T-cell (primary cell): ENCODE data around the gene TLE3. TPM values are rescaled to one million over a fixed set of nuclear protein-coding genes. Genes with fewer than 3 reads are reported as not detected.

Source experiments
- ATAC-seq, 4 experiments: fragments of 200-7000 bp in 3 of 4; fragments of 150-1000 bp in 1 of 4; cut with Tn5 transposase; replicated peaks in 1 of 4; 1 replicate in 3 of 4; 2 replicates in 1 of 4; pipeline ENCODE4 v1.10.0; 2021; ENCODE audit warnings: moderate library complexity in 3 of 4, mild to moderate bottlenecking in 2 of 4, moderate number of reproducible peaks in 1 of 4
- CTCF ChIA-PET, 2 donors: fragments of 300-600 bp; sonication (Branson Sonifier 250); formaldehyde crosslinking; loops; one replicate each; lab custom pipeline; 2022; ENCODE audit warnings: antibody characterized with exemption in 2 of 2; lab: Charles Lee
- POLR2A ChIA-PET, 2 donors: fragments of 300-600 bp; sonication (Branson Sonifier 250); formaldehyde crosslinking; loops; one replicate each; lab custom pipeline; 2022; ENCODE audit warnings: antibody characterized with exemption in 2 of 2; lab: Charles Lee
- DNase-seq, 35 experiments: peaks; one replicate each; pipeline versions ENCODE4 v3.0.0 to v3.0.0-alpha.2; 2013 to 2023
- H3K27ac ChIP-seq: one replicate; pipeline ENCODE4 v1.5.1; 2013; ENCODE audit warnings: low read length
- H3K27me3 ChIP-seq, 2 experiments: replicated peaks in 1 of 2; 1 replicate in 1 of 2; 2 replicates in 1 of 2; pipeline versions ENCODE4 v1.6.1 to v1.7.0; 2013; ENCODE audit warnings: low read length in 1 of 2, mixed read lengths in 1 of 2; ENCODE audit not compliant: control insufficient read depth in 2 of 2, insufficient read depth in 2 of 2; ENCODE audit errors: extremely low read depth in 1 of 2
- H3K36me3 ChIP-seq, 2 donors: 1 replicate in 1 of 2; 2 replicates in 1 of 2; pipeline versions ENCODE4 v1.6.1 to v1.7.0; 2013; ENCODE audit warnings: low read length in 1 of 2; ENCODE audit not compliant: control insufficient read depth in 2 of 2, insufficient read depth in 1 of 2; ENCODE audit errors: extremely low read depth in 1 of 2
- H3K4me1 ChIP-seq, 2 experiments: 1 replicate in 1 of 2; 2 replicates in 1 of 2; pipeline versions ENCODE4 v1.6.1 to v1.7.0; 2013; ENCODE audit warnings: low read length in 2 of 2, mixed read lengths in 1 of 2; ENCODE audit not compliant: insufficient read depth in 2 of 2, control insufficient read depth in 1 of 2; ENCODE audit errors: extremely low read depth in 1 of 2
- H3K4me3 ChIP-seq, 2 donors: 1 replicate in 1 of 2; 2 replicates in 1 of 2; pipeline versions ENCODE4 v1.5.1 to v1.7.0; 2013; ENCODE audit warnings: mild to moderate bottlenecking in 2 of 2, low read length in 1 of 2, moderate library complexity in 1 of 2; ENCODE audit not compliant: control insufficient read depth in 1 of 2; ENCODE audit errors: extremely low read depth in 1 of 2
- H3K9me3 ChIP-seq: 2 replicates; pipeline ENCODE4 v1.7.0; 2013
- H3K27ac Mint-ChIP-seq, 2 donors: one replicate each; pipeline ENCODE4 v1.8.0; 2020 to 2021; ENCODE audit warnings: mild to moderate bottlenecking in 2 of 2, mixed read lengths in 2 of 2
- H3K27me3 Mint-ChIP-seq, 2 donors: one replicate each; pipeline ENCODE4 v1.8.0; 2021 to 2022; ENCODE audit warnings: mixed read lengths in 2 of 2
- H3K36me3 Mint-ChIP-seq: one replicate; pipeline ENCODE4 v1.8.0; 2021; ENCODE audit warnings: mixed read lengths
- H3K4me1 Mint-ChIP-seq, 3 donors: one replicate each; pipeline ENCODE4 v1.8.0; 2020 to 2022; ENCODE audit warnings: mixed read lengths in 3 of 3, mild to moderate bottlenecking in 1 of 3
- H3K4me3 Mint-ChIP-seq, 3 donors: one replicate each; pipeline ENCODE4 v1.8.0; 2020 to 2022; ENCODE audit warnings: mild to moderate bottlenecking in 3 of 3, mixed read lengths in 3 of 3, moderate library complexity in 3 of 3
- H3K9me3 Mint-ChIP-seq, 3 donors: one replicate each; pipeline ENCODE4 v1.8.0; 2020 to 2022; ENCODE audit warnings: mixed read lengths in 3 of 3
- WGBS: methylation state at CpG from one replicate; pipeline ENCODE4 v1.1.5; 2013; ENCODE audit warnings: missing lambda C conversion rate; ENCODE audit not compliant: insufficient coverage; 5-methylcytosine and 5-hydroxymethylcytosine counted together
- total RNA-seq, 35 experiments: library from RNA in 6 of 35; stranded (reverse) in 6 of 35; fragments of 120-200 nt in 1 of 35; gene quantifications; one replicate each; pipeline versions ENCODE4 v1.2.1 to v1.2.4 and lab custom pipeline; 2013 to 2026

TLE3 gene
- total RNA-seq, 5 donors from 2014 or later (not counting 1 experiment from before 2014, with no cell fraction given): 99.2 to 174 (median 160) TPM

DNA sequence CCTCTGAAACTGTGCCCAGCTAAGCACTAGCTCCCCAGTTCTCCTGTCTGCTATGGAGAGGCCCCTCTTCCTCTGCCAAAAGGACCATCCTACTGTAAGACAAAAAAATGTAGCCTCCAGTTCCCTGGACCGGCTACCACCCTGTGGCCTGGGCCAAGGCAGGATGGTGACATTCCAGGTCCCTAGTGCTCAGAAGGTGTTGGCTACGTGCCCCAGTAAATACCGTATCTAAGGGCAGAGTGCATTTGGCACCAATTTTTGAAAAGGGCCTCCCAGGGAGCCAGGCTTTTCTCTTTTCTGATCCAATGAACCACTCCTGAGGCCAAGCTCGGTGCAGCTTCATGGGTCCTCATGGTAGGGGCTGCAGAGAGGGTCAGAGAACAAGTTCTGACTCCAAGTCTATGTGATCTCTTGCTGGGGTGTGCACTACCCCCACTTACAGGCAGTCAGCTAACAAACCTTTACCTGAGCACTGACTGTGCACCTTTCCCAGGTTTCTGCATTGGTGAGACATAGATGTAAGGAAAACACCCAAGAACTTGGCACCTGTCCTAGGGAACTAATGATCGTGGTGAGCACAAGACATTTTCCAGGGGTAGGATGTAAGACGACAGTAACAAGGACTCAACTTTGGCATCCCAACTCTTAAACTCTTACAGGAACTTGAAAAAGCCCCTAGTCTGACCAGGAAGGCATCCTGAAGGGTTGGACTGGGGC lies 32.6 kb downstream of the TLE3 start:
- H3K4me3 ChIP-seq: no peak overlapping the region
- no peak overlapping the region for H3K27ac Mint-ChIP-seq
- ATAC-seq (no peak), DNase-seq (no peak)
- H3K9me3 ChIP-seq: no peaks in the 10 kb centered on the region
- H3K27me3 ChIP-seq: no peaks in the 10 kb centered on the region
- no peaks in the 10 kb centered on the region for H3K4me1 ChIP-seq
- CTCF ChIA-PET: no interaction called here
- no peaks in the 10 kb centered on the region for H3K27me3 Mint-ChIP-seq
- POLR2A ChIA-PET: interaction anchor here in 1 of 2 donors (0.6 kb wide), 1 partner anchor 32 kb away, joined by 8 read pairs; the partner anchor contains the start of gene TLE3
- no peaks in the 10 kb centered on the region for H3K9me3 Mint-ChIP-seq
- 97% methylated on average over 3 of the region's 6 CpGs for WGBS
- no peak overlapping the region for H3K4me3 Mint-ChIP-seq
- peaks cover 52% of the 10 kb centered on the region for H3K36me3 Mint-ChIP-seq
- H3K36me3 ChIP-seq: peaks cover 33 to 97% of the 10 kb centered on the region in 2 donors
- peaks cover 6 to 11% (median 10%) of the 10 kb centered on the region in 3 donors for H3K4me1 Mint-ChIP-seq
- H3K27ac ChIP-seq: no peak overlapping the region

DNA sequence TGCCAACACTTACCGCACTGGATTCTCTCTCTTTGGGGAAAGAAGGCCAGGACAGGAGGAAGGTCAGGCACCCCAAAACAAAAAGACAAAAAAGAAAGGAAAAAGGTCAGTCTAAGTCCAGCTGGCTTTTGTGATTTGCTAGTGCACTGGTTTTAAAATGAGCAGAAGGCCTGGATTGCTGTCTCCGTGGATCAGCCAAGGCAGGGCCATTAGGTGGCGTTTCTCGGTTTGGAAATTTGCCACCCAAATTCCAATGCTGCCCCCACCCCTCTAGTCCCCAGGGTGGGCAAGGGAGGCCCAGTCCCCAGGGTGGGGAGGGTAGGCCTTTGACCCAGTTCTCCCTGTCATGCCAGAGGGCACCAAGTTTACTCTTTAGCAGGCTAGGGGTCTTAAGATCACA lies 33.3 kb downstream of the TLE3 start:
- Mint-ChIP-seq H3K27me3 (no peaks in the 10 kb centered on the region), H3K4me3 (no peak overlapping the region), H3K36me3 (peaks cover 54% of the 10 kb centered on the region), H3K4me1 (peaks cover 6 to 11% (median 10%) of the 10 kb centered on the region in 3 donors), H3K9me3 (no peaks in the 10 kb centered on the region), H3K27ac (no peak overlapping the region)
- Histone ChIP-seq H3K27ac (no peak overlapping the region), H3K36me3 (peaks cover 40 to 97% of the 10 kb centered on the region in 2 donors), H3K4me1 (no peaks in the 10 kb centered on the region), H3K27me3 (no peaks in the 10 kb centered on the region), H3K4me3 (no peak overlapping the region), H3K9me3 (no peaks in the 10 kb centered on the region)
- ATAC-seq: no peak
- ChIA-PET POLR2A (no interaction called here), CTCF (no interaction called here)
- no peak for DNase-seq
- WGBS: 100% methylated on average over 2 of the region's 4 CpGs

DNA sequence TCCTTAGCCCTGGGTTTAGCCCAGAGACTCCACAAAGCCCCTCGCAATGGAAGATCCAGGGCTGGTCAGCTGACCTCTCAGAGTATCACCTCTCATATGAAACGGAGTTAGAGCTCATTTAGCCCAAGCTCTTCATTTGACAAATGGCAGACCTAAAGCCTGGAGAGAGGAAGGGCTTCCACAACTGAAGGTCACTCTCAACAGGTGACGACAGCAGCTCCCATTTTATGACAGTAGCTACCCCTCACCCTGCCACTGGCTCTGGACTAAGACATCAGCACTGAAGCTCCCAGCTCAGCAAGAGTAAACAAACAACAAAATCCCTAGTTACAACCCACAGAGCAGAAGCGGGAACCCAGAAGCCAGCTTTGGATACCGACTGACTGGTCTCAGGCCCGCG lies 33.7 kb downstream of the TLE3 start:
- no peaks in the 10 kb centered on the region for H3K27me3 ChIP-seq
- no peaks in the 10 kb centered on the region for H3K9me3 ChIP-seq
- no peak overlapping the region for H3K4me3 ChIP-seq
- H3K36me3 ChIP-seq: peaks cover 45 to 97% of the 10 kb centered on the region in 2 donors
- no peak for ATAC-seq
- H3K27me3 Mint-ChIP-seq: no peaks in the 10 kb centered on the region
- peaks cover 57% of the 10 kb centered on the region for H3K36me3 Mint-ChIP-seq
- H3K4me3 Mint-ChIP-seq: no peak overlapping the region
- ChIA-PET POLR2A (no interaction called here), CTCF (no interaction called here)
- no peaks in the 10 kb centered on the region for H3K9me3 Mint-ChIP-seq
- H3K27ac ChIP-seq: no peak overlapping the region
- no peaks in the 10 kb centered on the region for H3K4me1 ChIP-seq
- no peak for DNase-seq
- no peak overlapping the region for H3K27ac Mint-ChIP-seq
- H3K4me1 Mint-ChIP-seq: peaks cover 2 to 9% (median 8%) of the 10 kb centered on the region in 3 donors
- WGBS: 90% methylated on average over 2 of the region's 7 CpGs

DNA sequence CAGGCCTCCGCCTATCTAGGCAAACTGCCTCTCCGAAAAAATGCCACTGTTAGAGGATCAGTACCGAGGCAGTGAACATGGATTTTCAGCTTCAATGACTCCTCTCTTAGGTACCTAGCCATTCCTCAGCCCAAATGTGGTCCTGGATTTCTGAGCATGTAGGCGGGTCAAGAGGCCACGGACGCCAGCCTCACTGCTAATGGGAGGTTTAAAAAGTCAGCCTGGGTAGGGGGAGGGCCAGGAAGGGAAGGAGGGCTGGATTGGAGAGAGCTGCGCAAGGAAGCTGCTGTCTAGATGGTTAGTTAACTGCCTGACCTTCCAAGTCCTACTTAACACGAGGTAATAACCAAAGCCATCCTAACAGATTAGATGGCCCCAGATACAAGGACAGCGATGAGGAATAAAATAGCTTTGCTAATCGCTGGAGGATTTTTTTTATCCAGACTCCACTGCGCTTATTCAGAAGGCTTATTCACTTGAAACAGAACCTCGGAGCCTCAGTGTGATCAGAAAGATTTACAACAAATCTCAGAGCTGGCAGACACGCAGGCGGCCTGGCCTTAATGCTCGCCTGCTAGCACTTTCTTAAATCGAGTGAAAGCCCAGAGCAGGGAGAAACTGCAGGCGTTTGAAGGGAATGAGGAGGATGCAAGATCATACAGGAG lies 34.3 kb downstream of the TLE3 start:
- Histone ChIP-seq H3K36me3 (peaks cover 47 to 97% of the 10 kb centered on the region in 2 donors), H3K4me1 (no peaks in the 10 kb centered on the region), H3K4me3 (no peak overlapping the region), H3K27me3 (no peaks in the 10 kb centered on the region), H3K9me3 (no peaks in the 10 kb centered on the region), H3K27ac (no peak overlapping the region)
- ChIA-PET POLR2A (no interaction called here), CTCF (no interaction called here)
- H3K4me1 Mint-ChIP-seq: peaks cover 0 to 4% (median 3%) of the 10 kb centered on the region in 3 donors
- H3K27ac Mint-ChIP-seq: no peak overlapping the region
- peaks cover 57% of the 10 kb centered on the region for H3K36me3 Mint-ChIP-seq
- no peak overlapping the region for H3K4me3 Mint-ChIP-seq
- H3K27me3 Mint-ChIP-seq: no peaks in the 10 kb centered on the region
- DNase-seq: no peak
- 93% methylated on average over 15 of the region's 17 CpGs for WGBS
- ATAC-seq: no peak
- H3K9me3 Mint-ChIP-seq: no peaks in the 10 kb centered on the region

DNA sequence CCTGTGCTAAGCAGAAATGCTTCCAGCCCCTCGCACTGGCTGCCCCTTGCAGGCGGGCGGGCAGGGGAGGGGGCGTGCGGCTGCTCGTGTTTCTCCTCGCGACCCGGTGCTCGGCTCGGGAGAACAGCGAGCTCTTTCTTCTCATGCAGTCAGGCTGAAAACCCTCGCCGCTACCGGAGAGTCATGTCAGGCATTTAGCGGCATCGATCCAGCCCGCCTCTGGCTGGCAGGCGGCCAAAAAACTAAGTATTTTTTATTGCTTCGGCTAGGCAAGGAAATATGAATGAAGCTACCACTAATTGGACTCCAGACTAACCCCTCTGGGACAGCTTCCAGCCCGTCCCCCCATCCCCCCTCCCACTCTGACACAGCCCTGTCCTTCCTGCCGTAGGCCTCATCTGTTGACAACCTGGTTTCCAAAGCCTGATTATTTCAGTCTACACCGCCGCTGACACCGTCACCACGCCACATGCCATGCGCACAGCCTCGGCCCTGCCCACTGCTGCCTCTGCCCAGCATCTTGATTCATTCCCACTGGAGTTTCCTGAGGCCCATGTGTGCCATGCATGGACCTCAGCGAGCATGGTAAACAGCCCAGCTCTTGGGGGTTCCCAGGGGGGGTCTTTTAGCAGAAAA lies 35.3 kb downstream of the TLE3 start:
- no peaks in the 10 kb centered on the region for H3K27me3 Mint-ChIP-seq
- Histone ChIP-seq H3K27me3 (no peaks in the 10 kb centered on the region), H3K4me1 (no peaks in the 10 kb centered on the region), H3K27ac (no peak overlapping the region), H3K9me3 (no peaks in the 10 kb centered on the region), H3K36me3 (peaks cover 49 to 98% of the 10 kb centered on the region in 2 donors), H3K4me3 (no peak overlapping the region)
- H3K27ac Mint-ChIP-seq: no peak overlapping the region
- no peaks in the 10 kb centered on the region for H3K9me3 Mint-ChIP-seq
- H3K36me3 Mint-ChIP-seq: peaks cover 64% of the 10 kb centered on the region
- WGBS: 97% methylated on average over 27 of the region's 29 CpGs
- peaks cover 0 to 3% (median 2%) of the 10 kb centered on the region in 3 donors for H3K4me1 Mint-ChIP-seq
- ChIA-PET CTCF (no interaction called here), POLR2A (no interaction called here)
- DNase-seq (no peak), ATAC-seq (no peak)
- no peak overlapping the region for H3K4me3 Mint-ChIP-seq

DNA sequence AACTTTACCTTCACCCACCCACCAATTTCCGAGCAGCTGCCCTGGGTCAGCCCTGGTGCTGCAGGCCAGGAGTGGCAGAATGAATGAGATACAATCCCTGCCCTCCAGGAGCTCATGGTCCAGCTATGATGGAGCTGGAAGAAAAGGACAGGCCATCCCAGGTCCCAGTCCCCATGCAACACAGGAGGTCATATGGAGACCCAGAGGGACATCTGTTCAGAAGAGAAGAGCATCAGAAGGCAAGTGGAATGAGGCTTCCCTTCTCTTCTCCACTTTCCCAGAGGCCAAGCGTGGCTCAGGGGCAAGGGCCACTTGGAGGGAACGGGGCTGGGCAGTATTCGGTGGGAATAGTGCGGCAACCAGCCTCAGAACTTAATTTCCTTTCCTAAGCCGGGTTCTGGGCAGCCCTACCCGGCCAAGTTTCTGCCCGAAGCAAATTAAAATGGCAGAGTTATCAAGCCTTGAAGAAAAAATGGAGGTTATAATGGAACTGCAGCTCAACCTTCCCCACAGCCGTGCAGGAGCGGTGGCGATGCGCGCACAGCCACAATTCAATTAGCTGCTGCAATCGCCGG lies 35.9 kb downstream of the TLE3 start:
- ATAC-seq (no peak), DNase-seq (no peak)
- no peaks in the 10 kb centered on the region for H3K27me3 ChIP-seq
- no peak overlapping the region for H3K4me3 ChIP-seq
- Mint-ChIP-seq H3K27me3 (no peaks in the 10 kb centered on the region), H3K9me3 (no peaks in the 10 kb centered on the region), H3K4me3 (no peak overlapping the region), H3K36me3 (peaks cover 62% of the 10 kb centered on the region), H3K27ac (no peak overlapping the region), H3K4me1 (no peaks in the 10 kb centered on the region)
- H3K27ac ChIP-seq: no peak overlapping the region
- CTCF ChIA-PET: no interaction called here
- 97% methylated on average over 5 of the region's 15 CpGs for WGBS
- POLR2A ChIA-PET: no interaction called here
- H3K9me3 ChIP-seq: no peaks in the 10 kb centered on the region
- H3K4me1 ChIP-seq: no peaks in the 10 kb centered on the region
- peaks cover 50 to 99% of the 10 kb centered on the region in 2 donors for H3K36me3 ChIP-seq
